H9 (cell line): Measurements from ENCODE around the gene URB1. TPM values are rescaled to one million over a fixed set of nuclear protein-coding genes. Genes with fewer than 3 reads are reported as not detected.

Source experiments
- DNase-seq: peaks from one replicate; pipeline ENCODE4 v3.0.0-alpha.2; 2017
- H2AFZ ChIP-seq: one replicate; pipeline ENCODE4 v1.6.1; 2013; ENCODE audit warnings: mild to moderate bottlenecking, low read length, control low read depth, moderate library complexity
- H2AK5ac ChIP-seq: 2 replicates; pipeline ENCODE4 v1.6.1; 2013; ENCODE audit warnings: low read length, control low read depth, mixed read lengths; ENCODE audit not compliant: insufficient read length
- H2BK120ac ChIP-seq: one replicate; pipeline ENCODE4 v1.6.1; 2013; ENCODE audit warnings: low read depth, mild to moderate bottlenecking, low read length, control low read depth, inconsistent platforms; ENCODE audit not compliant: poor library complexity, severe bottlenecking
- H2BK12ac ChIP-seq: 2 replicates; pipeline ENCODE4 v1.6.1; 2013; ENCODE audit warnings: low read length, control low read depth, mixed read lengths, low read depth; ENCODE audit not compliant: insufficient read length
- H2BK15ac ChIP-seq: 2 replicates; pipeline ENCODE4 v1.6.1; 2013; ENCODE audit warnings: low read depth, low read length, control low read depth
- H2BK20ac ChIP-seq: one replicate; pipeline ENCODE4 v1.6.1; 2013; ENCODE audit warnings: low read depth, mild to moderate bottlenecking, low read length, control low read depth, inconsistent platforms; ENCODE audit not compliant: poor library complexity, severe bottlenecking
- H2BK5ac ChIP-seq: 2 replicates; pipeline ENCODE4 v1.6.1; 2013; ENCODE audit warnings: low read length, control low read depth, mixed read lengths; ENCODE audit not compliant: insufficient read length
- H3K14ac ChIP-seq: 2 replicates; pipeline ENCODE4 v1.6.1; 2013; ENCODE audit warnings: low read length, control low read depth; ENCODE audit not compliant: insufficient read depth
- H3K18ac ChIP-seq: 2 replicates; pipeline ENCODE4 v1.6.1; 2013; ENCODE audit warnings: low read depth, mild to moderate bottlenecking, mixed read lengths, low read length, control low read depth; ENCODE audit not compliant: insufficient read length
- H3K23ac ChIP-seq: 2 replicates; pipeline ENCODE4 v1.6.1; 2013; ENCODE audit warnings: low read length, control low read depth, mixed read lengths, low read depth; ENCODE audit not compliant: insufficient read length
- H3K23me2 ChIP-seq: 2 replicates; pipeline ENCODE4 v1.6.1; 2013; ENCODE audit warnings: low read depth, mild to moderate bottlenecking, mixed read lengths, low read length, control low read depth; ENCODE audit not compliant: insufficient read length, poor library complexity, severe bottlenecking
- H3K27ac ChIP-seq: 2 replicates; pipeline ENCODE4 v1.5.1; 2013; ENCODE audit warnings: low read length, control low read depth, mixed read lengths, low read depth; ENCODE audit not compliant: insufficient read length
- H3K27me3 ChIP-seq: 2 replicates; pipeline ENCODE4 v1.6.1; 2013; ENCODE audit warnings: low read length, control low read depth, inconsistent platforms; ENCODE audit not compliant: insufficient read depth
- H3K4ac ChIP-seq: 2 replicates; pipeline ENCODE4 v1.6.1; 2013; ENCODE audit warnings: low read depth, mild to moderate bottlenecking, control low read depth, inconsistent platforms, low read length, moderate library complexity
- H3K4me1 ChIP-seq: 2 replicates; pipeline ENCODE4 v1.6.1; 2013; ENCODE audit warnings: low read length, control low read depth, inconsistent platforms; ENCODE audit not compliant: insufficient read depth
- H3K4me2 ChIP-seq: 2 replicates; pipeline ENCODE4 v1.6.1; 2013; ENCODE audit warnings: low read length, control low read depth, mixed read lengths; ENCODE audit not compliant: insufficient read length, insufficient read depth
- H3K56ac ChIP-seq: 2 replicates; pipeline ENCODE4 v1.6.1; 2013; ENCODE audit warnings: low read depth, mild to moderate bottlenecking, mixed read lengths, low read length, control low read depth; ENCODE audit not compliant: insufficient read length
- H3K79me1 ChIP-seq: 2 replicates; pipeline ENCODE4 v1.6.1; 2013; ENCODE audit warnings: low read depth, mild to moderate bottlenecking, moderate library complexity, low read length, control low read depth, inconsistent platforms; ENCODE audit not compliant: insufficient read depth, poor library complexity, severe bottlenecking
- H3K79me2 ChIP-seq: 2 replicates; pipeline ENCODE4 v1.6.1; 2013; ENCODE audit warnings: low read length, control low read depth, inconsistent platforms; ENCODE audit not compliant: insufficient read depth
- H3K9ac ChIP-seq: 2 replicates; pipeline ENCODE4 v1.6.1; 2013; ENCODE audit warnings: low read length, control low read depth, mixed read lengths; ENCODE audit not compliant: insufficient read length; ENCODE audit errors: extremely low read depth
- H3K9me3 ChIP-seq: one replicate; pipeline ENCODE4 v1.6.1; 2013; ENCODE audit warnings: low read depth, low read length, inconsistent platforms; ENCODE audit not compliant: control insufficient read depth
- H3T11ph ChIP-seq: one replicate; pipeline ENCODE4 v1.6.1; 2013; ENCODE audit warnings: mild to moderate bottlenecking, low read length, control low read depth, inconsistent platforms
- H4K20me1 ChIP-seq: one replicate; pipeline ENCODE4 v1.6.1; 2013; ENCODE audit not compliant: control insufficient read depth, insufficient read length, insufficient read depth
- H4K5ac ChIP-seq: 2 replicates; pipeline ENCODE4 v1.6.1; 2013; ENCODE audit warnings: low read depth, mild to moderate bottlenecking, mixed read lengths, low read length, control low read depth; ENCODE audit not compliant: insufficient read length
- H4K8ac ChIP-seq: replicated peaks from 2 replicates; pipeline ENCODE4 v1.6.1; 2013; ENCODE audit warnings: low read length, control low read depth, mixed read lengths, low read depth; ENCODE audit not compliant: insufficient read length
- H4K91ac ChIP-seq: 2 replicates; pipeline ENCODE4 v1.6.1; 2013; ENCODE audit warnings: low read depth, mild to moderate bottlenecking, moderate library complexity, mixed read lengths, low read length, control low read depth; ENCODE audit not compliant: insufficient read length
- H3K27ac Mint-ChIP-seq, 3 experiments: 2 replicates in 2 of 3; 3 replicates in 1 of 3; pipeline ENCODE4 v1.8.0; 2020 to 2021; ENCODE audit warnings: mixed read lengths in 3 of 3, mild to moderate bottlenecking in 1 of 3, moderate library complexity in 1 of 3
- H3K27me3 Mint-ChIP-seq: 2 replicates; pipeline ENCODE4 v1.8.0; 2021; ENCODE audit warnings: low read depth, mild to moderate bottlenecking, moderate library complexity, mixed read lengths
- H3K36me3 Mint-ChIP-seq, 3 experiments: 2 replicates in 2 of 3; 3 replicates in 1 of 3; pipeline ENCODE4 v1.8.0; 2020 to 2021; ENCODE audit warnings: low read depth in 3 of 3, mixed read lengths in 3 of 3; ENCODE audit not compliant: insufficient read depth in 1 of 3
- H3K4me1 Mint-ChIP-seq, 2 experiments: 2 replicates each; pipeline ENCODE4 v1.8.0; 2020; ENCODE audit warnings: mixed read lengths in 2 of 2
- H3K4me3 Mint-ChIP-seq, 2 experiments: 2 replicates in 1 of 2; 3 replicates in 1 of 2; pipeline ENCODE4 v1.8.0; 2020 to 2021; ENCODE audit warnings: mild to moderate bottlenecking in 2 of 2, mixed read lengths in 2 of 2, moderate library complexity in 1 of 2
- H3K9me3 Mint-ChIP-seq, 2 experiments: 2 replicates in 1 of 2; 3 replicates in 1 of 2; pipeline ENCODE4 v1.8.0; 2020; ENCODE audit warnings: mild to moderate bottlenecking in 2 of 2, mixed read lengths in 2 of 2, moderate library complexity in 1 of 2
- WGBS: extraction: QIAGEN DNeasy Blood & Tissue Kit; methylation state at CpG from one replicate; pipeline ENCODE4 v1.1.7; 2013; ENCODE audit warnings: missing lambda C conversion rate, low lambda C conversion rate, mixed read lengths; ENCODE audit not compliant: insufficient read length; ENCODE audit errors: extremely low coverage; 5-methylcytosine and 5-hydroxymethylcytosine counted together
- total RNA-seq: library from RNA; stranded (reverse); gene quantifications from 2 replicates; pipeline ENCODE4 v1.2.1, GENCODE V29; 2021
- TF ChIP-seq, protein P1 (sequence below): fragments of 200-600 bp; sonication (generic); conservative IDR thresholded peaks from 3 replicates; pipeline ENCODE4 v1.8.0; 2021; ENCODE audit warnings: antibody characterized with exemption, mild to moderate bottlenecking

The URB1 gene
- total RNA-seq, 1 experiment from 2014 or later: 23.5 TPM

- Histone ChIP-seq H3T11ph (no peak overlapping the region), H3K23ac (no peak overlapping the region), H2BK15ac (no peak overlapping the region), H3K79me1 (no peaks in the 10 kb centered on the region), H3K4me1 (no peaks in the 10 kb centered on the region), H4K8ac (no peak overlapping the region), H4K91ac (no peak overlapping the region), H2BK120ac (no peak overlapping the region), H3K14ac (no peak overlapping the region), H4K20me1 (no peaks in the 10 kb centered on the region), H2BK12ac (no peak overlapping the region), H2BK20ac (no peak overlapping the region), H3K9ac (no peak overlapping the region), H3K18ac (no peak overlapping the region), H3K27me3 (no peaks in the 10 kb centered on the region), H4K5ac (no peak overlapping the region), H3K56ac (no peak overlapping the region), H2AK5ac (no peak overlapping the region), H3K27ac (no peak overlapping the region), H3K79me2 (no peaks in the 10 kb centered on the region), H3K23me2 (no peaks in the 10 kb centered on the region), H3K4ac (no peak overlapping the region), H2BK5ac (no peak overlapping the region), H3K9me3 (no peaks in the 10 kb centered on the region), H3K4me2 (no peak overlapping the region), H2AFZ (no peak overlapping the region)
- DNase-seq: no peak
- H3K36me3 Mint-ChIP-seq: peaks cover 57 to 94% (median 85%) of the 10 kb centered on the region in 3 experiments; a peak in 6 of 7 replicates
- no peaks in the 10 kb centered on the region for H3K4me1 Mint-ChIP-seq
- TF ChIP-seq, protein P1, sequence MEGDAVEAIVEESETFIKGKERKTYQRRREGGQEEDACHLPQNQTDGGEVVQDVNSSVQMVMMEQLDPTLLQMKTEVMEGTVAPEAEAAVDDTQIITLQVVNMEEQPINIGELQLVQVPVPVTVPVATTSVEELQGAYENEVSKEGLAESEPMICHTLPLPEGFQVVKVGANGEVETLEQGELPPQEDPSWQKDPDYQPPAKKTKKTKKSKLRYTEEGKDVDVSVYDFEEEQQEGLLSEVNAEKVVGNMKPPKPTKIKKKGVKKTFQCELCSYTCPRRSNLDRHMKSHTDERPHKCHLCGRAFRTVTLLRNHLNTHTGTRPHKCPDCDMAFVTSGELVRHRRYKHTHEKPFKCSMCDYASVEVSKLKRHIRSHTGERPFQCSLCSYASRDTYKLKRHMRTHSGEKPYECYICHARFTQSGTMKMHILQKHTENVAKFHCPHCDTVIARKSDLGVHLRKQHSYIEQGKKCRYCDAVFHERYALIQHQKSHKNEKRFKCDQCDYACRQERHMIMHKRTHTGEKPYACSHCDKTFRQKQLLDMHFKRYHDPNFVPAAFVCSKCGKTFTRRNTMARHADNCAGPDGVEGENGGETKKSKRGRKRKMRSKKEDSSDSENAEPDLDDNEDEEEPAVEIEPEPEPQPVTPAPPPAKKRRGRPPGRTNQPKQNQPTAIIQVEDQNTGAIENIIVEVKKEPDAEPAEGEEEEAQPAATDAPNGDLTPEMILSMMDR: no peak
- no peaks in the 10 kb centered on the region for H3K9me3 Mint-ChIP-seq
- WGBS: no CpG with 5 or more reads among the region's 8 CpGs
- H3K27ac Mint-ChIP-seq: no peak overlapping the region
- no peak overlapping the region for H3K4me3 Mint-ChIP-seq
- no peaks in the 10 kb centered on the region for H3K27me3 Mint-ChIP-seq
These were observed 39.7 kb downstream of the URB1 start for GRCh38 chr21:32353002-32353711.
